ENCODE data around the gene AZU1. TPM values are rescaled to one million over a fixed set of nuclear protein-coding genes. Genes with fewer than 3 reads are reported as not detected.

The AZU1 gene
- total RNA-seq, 1 experiment from 2014 or later, result not detected

DNA sequence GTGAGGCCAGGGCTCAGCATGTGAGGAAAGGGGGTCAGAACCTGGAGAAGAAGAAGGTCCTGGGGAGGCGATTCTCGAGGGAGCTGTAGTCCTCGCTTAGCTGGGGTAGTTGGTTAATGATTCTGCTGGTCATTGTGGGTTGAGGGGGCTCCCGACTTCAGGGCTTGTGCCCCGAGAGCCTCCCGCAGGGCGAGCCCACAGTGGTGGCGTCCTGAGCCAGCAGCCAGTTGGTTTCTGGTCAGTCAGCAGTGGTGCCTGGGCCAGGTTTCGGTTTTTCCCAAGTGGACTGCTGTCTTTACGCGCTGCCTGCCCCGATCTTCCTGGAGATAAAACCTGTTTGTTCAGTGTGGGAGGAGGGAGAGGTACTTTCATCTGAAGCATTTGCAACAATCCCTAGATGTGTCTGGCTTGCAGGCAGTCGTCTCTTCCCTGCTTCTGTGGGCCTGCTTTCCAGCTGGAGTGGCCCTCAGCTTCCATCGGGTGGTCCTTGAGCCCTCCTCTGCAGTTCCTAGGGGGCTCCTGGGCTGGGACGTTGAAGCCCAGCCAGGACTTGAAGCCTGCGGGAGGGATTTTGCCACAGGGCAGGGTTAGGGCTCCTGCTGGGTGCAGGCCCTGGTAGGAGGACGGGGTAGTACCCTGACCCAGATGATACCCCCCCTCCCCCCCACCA is 27.1 kb upstream of the AZU1 start:
- TF ChIP-seq EZH2 (IDR thresholded peaks at IDR 0.05; ENCODE audit: borderline replicate concordance, low read depth, low read length, poor library complexity, severe bottlenecking), result no peak
- TF ChIP-seq, protein P1, sequence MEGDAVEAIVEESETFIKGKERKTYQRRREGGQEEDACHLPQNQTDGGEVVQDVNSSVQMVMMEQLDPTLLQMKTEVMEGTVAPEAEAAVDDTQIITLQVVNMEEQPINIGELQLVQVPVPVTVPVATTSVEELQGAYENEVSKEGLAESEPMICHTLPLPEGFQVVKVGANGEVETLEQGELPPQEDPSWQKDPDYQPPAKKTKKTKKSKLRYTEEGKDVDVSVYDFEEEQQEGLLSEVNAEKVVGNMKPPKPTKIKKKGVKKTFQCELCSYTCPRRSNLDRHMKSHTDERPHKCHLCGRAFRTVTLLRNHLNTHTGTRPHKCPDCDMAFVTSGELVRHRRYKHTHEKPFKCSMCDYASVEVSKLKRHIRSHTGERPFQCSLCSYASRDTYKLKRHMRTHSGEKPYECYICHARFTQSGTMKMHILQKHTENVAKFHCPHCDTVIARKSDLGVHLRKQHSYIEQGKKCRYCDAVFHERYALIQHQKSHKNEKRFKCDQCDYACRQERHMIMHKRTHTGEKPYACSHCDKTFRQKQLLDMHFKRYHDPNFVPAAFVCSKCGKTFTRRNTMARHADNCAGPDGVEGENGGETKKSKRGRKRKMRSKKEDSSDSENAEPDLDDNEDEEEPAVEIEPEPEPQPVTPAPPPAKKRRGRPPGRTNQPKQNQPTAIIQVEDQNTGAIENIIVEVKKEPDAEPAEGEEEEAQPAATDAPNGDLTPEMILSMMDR (conservative IDR thresholded peaks at IDR 0.05; ENCODE audit: low read depth, low read length), result no peak
- intact Hi-C loops (cut with micrococcal nuclease; ENCODE audit: unreplicated experiment), result no loop called here
- DNase-seq (ENCODE audit: low spot score), result no peak
- Histone ChIP-seq H3K9me3 (ENCODE audit: low read depth, low read length, poor library complexity, severe bottlenecking) (no peaks in the 10 kb centered on the region), H3K36me3 (ENCODE audit: insufficient read depth, low read length, poor library complexity, severe bottlenecking) (peaks cover 59% of the 10 kb centered on the region), H3K4me3 (ENCODE audit: low read depth, low read length, poor library complexity, severe bottlenecking) (peak overlapping the region; percentile 99), H3K27ac (ENCODE audit: low read depth, low read length, poor library complexity, severe bottlenecking) (peak overlapping the region; percentile 64), H3K27me3 (replicated peaks; ENCODE audit: insufficient read depth, low read depth, low read length, poor library complexity) (no peaks in the 10 kb centered on the region), H3K4me1 (ENCODE audit: insufficient read depth, low read length, poor library complexity, severe bottlenecking) (peaks cover 71% of the 10 kb centered on the region)
- no TSS peak for BruUV-seq (replicated peaks)
- POLR2A ChIA-PET (ENCODE audit: low non-redundant PET), result no interaction called here
- CTCF ChIA-PET, result no interaction called here

DNA sequence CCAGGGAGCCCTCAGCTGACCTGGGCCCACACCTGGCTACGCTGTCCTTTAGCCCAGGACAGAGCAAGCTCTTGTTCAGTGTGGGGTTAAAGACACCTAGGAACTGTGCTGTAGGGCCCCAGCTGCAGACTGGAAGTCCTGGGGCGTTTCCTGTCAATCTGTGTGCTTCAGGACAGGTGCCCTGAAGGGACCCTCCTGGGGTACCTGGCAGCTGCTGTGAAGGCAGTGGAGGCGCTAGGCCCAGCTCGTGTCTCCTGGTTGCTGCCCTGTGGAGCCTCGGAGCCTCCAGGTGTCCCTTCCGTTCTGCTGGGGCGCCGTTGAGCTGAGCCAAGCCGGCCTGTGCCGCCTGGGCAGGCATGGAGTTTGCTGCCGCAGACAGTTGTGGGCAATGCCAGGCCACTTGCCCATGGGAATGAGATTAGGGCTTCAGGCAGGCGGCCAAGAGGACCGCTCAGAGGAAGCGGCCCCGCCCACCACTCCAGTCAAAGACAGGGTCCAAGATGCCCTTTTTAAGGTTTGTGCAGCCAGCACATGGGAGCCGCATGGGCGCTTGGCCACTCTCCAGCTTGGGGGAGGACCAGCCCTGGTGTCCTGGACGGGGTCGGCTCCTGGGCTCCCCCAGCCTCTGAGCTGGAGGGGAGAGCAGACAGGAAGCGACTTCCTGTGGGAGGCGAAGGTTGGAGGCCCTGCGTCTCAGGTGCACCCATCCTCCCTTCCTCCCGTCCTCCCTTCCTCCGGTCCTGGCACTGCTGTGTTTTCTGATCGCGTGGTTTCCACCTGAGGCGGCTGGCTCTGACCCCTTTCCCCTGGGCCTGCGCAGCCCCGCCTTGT is 26.4 kb upstream of the AZU1 start:
- Histone ChIP-seq H3K36me3 (ENCODE audit: insufficient read depth, low read length, poor library complexity, severe bottlenecking) (peaks cover 66% of the 10 kb centered on the region), H3K4me1 (ENCODE audit: insufficient read depth, low read length, poor library complexity, severe bottlenecking) (peaks cover 72% of the 10 kb centered on the region), H3K9me3 (ENCODE audit: low read depth, low read length, poor library complexity, severe bottlenecking) (no peaks in the 10 kb centered on the region), H3K27me3 (replicated peaks; ENCODE audit: insufficient read depth, low read depth, low read length, poor library complexity) (no peaks in the 10 kb centered on the region), H3K27ac (ENCODE audit: low read depth, low read length, poor library complexity, severe bottlenecking) (peak overlapping the region; percentile 64), H3K4me3 (ENCODE audit: low read depth, low read length, poor library complexity, severe bottlenecking) (peak overlapping the region; percentile 99)
- ChIA-PET POLR2A (ENCODE audit: low non-redundant PET) (interaction anchor here (0.6 kb wide), 1 partner anchor 48 kb away, joined by 3 read pairs; no protein-coding TSS in a partner anchor), CTCF (no interaction called here)
- peak; percentile 77 for DNase-seq (ENCODE audit: low spot score)
- TF ChIP-seq, protein P1 (conservative IDR thresholded peaks at IDR 0.05; ENCODE audit: low read depth, low read length), result no peak
- no peak for TF ChIP-seq EZH2 (IDR thresholded peaks at IDR 0.05; ENCODE audit: borderline replicate concordance, low read depth, low read length, poor library complexity, severe bottlenecking)
- BruUV-seq (replicated peaks), result no TSS peak
- intact Hi-C loops (cut with micrococcal nuclease; ENCODE audit: unreplicated experiment), result no loop called here

DNA sequence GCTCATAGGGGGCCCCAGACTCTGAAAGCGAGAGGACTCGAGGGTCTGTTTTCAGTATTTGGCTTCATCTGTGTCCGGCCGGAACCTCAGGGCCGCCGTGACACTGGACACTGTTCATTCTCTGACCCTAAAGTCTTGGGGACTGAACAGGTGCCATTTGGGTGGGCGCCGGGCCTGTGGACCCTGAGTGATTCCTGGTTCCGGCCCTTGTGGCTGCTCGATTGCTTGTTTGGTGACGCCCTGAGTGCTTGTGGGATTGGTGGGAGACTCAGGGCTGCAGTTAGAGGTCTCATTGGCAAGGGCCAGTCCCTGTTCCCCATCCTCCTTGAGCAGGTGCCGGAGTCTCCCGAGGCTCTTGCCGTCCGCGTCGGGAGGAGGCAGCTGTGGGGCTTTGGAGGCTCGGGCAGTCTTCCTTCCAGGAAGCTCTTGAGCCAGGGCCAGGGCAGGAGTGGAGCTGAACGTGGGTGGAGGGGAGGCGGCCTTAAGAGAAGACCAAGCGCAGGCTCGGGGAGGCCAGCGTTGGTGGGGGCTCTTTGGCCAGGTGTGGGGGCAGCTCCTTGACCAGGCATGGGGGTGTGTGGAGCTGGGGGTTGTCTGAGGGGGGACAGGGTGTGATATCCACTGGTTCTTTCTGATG is 25.7 kb upstream of the AZU1 start:
- Histone ChIP-seq H3K9me3 (ENCODE audit: low read depth, low read length, poor library complexity, severe bottlenecking) (no peaks in the 10 kb centered on the region), H3K27ac (ENCODE audit: low read depth, low read length, poor library complexity, severe bottlenecking) (peak overlapping the region; percentile 64), H3K4me3 (ENCODE audit: low read depth, low read length, poor library complexity, severe bottlenecking) (peak overlapping the region; percentile 99), H3K4me1 (ENCODE audit: insufficient read depth, low read length, poor library complexity, severe bottlenecking) (peaks cover 77% of the 10 kb centered on the region), H3K36me3 (ENCODE audit: insufficient read depth, low read length, poor library complexity, severe bottlenecking) (peaks cover 74% of the 10 kb centered on the region), H3K27me3 (replicated peaks; ENCODE audit: insufficient read depth, low read depth, low read length, poor library complexity) (no peaks in the 10 kb centered on the region)
- intact Hi-C loops (cut with micrococcal nuclease; ENCODE audit: unreplicated experiment), result no loop called here
- ChIA-PET POLR2A (ENCODE audit: low non-redundant PET) (no interaction called here), CTCF (no interaction called here)
- no peak for TF ChIP-seq EZH2 (IDR thresholded peaks at IDR 0.05; ENCODE audit: borderline replicate concordance, low read depth, low read length, poor library complexity, severe bottlenecking)
- TF ChIP-seq, protein P1 (conservative IDR thresholded peaks at IDR 0.05; ENCODE audit: low read depth, low read length), result no peak
- BruUV-seq (replicated peaks), result no TSS peak
- no peak for DNase-seq (ENCODE audit: low spot score)
